ENCODE data around the gene CYP4A22. TPM values are rescaled to one million over a fixed set of nuclear protein-coding genes. Genes with fewer than 3 reads are reported as not detected.
"Not testable (repeated sequence)": the region's sequence is repeated elsewhere in the genome, so short reads cannot be mapped to it uniquely, and the experiment has no call there.

The CYP4A22 gene
- not detected for total RNA-seq (ENCODE audit: unreplicated experiment)
- long read RNA-seq: 0 reads

- no peak within 1 kb of the TSS for H3K4me3 Mint-ChIP-seq (ENCODE audit: unreplicated experiment)
- H3K4me1 Mint-ChIP-seq (ENCODE audit: unreplicated experiment): no peaks in the 10 kb centered on the region
- H3K27ac Mint-ChIP-seq (ENCODE audit: unreplicated experiment): no peak within 1 kb of the TSS
- no peaks in the 10 kb centered on the region for H3K9me3 Mint-ChIP-seq (ENCODE audit: unreplicated experiment)
- H3K36me3 Mint-ChIP-seq (ENCODE audit: low read depth, unreplicated experiment): no peaks in the 10 kb centered on the region
- TF ChIP-seq CTCF (IDR thresholded peaks at IDR 0.05; ENCODE audit: unreplicated experiment): no peak
- peaks cover 4% of the 10 kb centered on the region for H3K27me3 Mint-ChIP-seq (ENCODE audit: unreplicated experiment)
- DNase-seq (ENCODE audit: low spot score): no peak
Observed at GRCh38 chr1:47137198-47137597, at the start of gene CYP4A22. Gene CYP4A22, plus strand, starts transcription at chr1:47137441. Its CDS starts 45 bp downstream, at chr1:47137486.

- not testable (repeated sequence) for H3K4me3 Mint-ChIP-seq (ENCODE audit: unreplicated experiment); H3K4me1 Mint-ChIP-seq (ENCODE audit: unreplicated experiment); H3K9me3 Mint-ChIP-seq (ENCODE audit: unreplicated experiment); H3K27ac Mint-ChIP-seq (ENCODE audit: unreplicated experiment); H3K27me3 Mint-ChIP-seq (ENCODE audit: unreplicated experiment); H3K36me3 Mint-ChIP-seq (ENCODE audit: low read depth, unreplicated experiment)
- peak; percentile 83 for TF ChIP-seq CTCF (IDR thresholded peaks at IDR 0.05; ENCODE audit: unreplicated experiment)
- DNase-seq (ENCODE audit: low spot score): peak; percentile 39
Observed at GRCh38 chr1:47089356-47089755, 47.9 kb upstream of the CYP4A22 start.

GRCh38 chr1:47091476-47091875, 45.8 kb upstream of the CYP4A22 start:
- not testable (repeated sequence) for H3K4me1 Mint-ChIP-seq (ENCODE audit: unreplicated experiment); H3K27ac Mint-ChIP-seq (ENCODE audit: unreplicated experiment); H3K27me3 Mint-ChIP-seq (ENCODE audit: unreplicated experiment); H3K9me3 Mint-ChIP-seq (ENCODE audit: unreplicated experiment); DNase-seq (ENCODE audit: low spot score); H3K36me3 Mint-ChIP-seq (ENCODE audit: low read depth, unreplicated experiment); H3K4me3 Mint-ChIP-seq (ENCODE audit: unreplicated experiment)
- TF ChIP-seq CTCF (IDR thresholded peaks at IDR 0.05; ENCODE audit: unreplicated experiment): peak; percentile 66

GRCh38 chr1:47104816-47105215, 32.4 kb upstream of the CYP4A22 start:
- no peaks in the 10 kb centered on the region for H3K36me3 Mint-ChIP-seq (ENCODE audit: low read depth, unreplicated experiment)
- peaks cover 3% of the 10 kb centered on the region for H3K27me3 Mint-ChIP-seq (ENCODE audit: unreplicated experiment)
- no peak overlapping the region for H3K4me3 Mint-ChIP-seq (ENCODE audit: unreplicated experiment)
- H3K27ac Mint-ChIP-seq (ENCODE audit: unreplicated experiment): no peak overlapping the region
- no peak for DNase-seq (ENCODE audit: low spot score)
- H3K4me1 Mint-ChIP-seq (ENCODE audit: unreplicated experiment): peaks cover 6% of the 10 kb centered on the region
- no peaks in the 10 kb centered on the region for H3K9me3 Mint-ChIP-seq (ENCODE audit: unreplicated experiment)
- no peak for TF ChIP-seq CTCF (IDR thresholded peaks at IDR 0.05; ENCODE audit: unreplicated experiment)

- TF ChIP-seq CTCF (IDR thresholded peaks at IDR 0.05; ENCODE audit: unreplicated experiment): no peak
- H3K4me1 Mint-ChIP-seq (ENCODE audit: unreplicated experiment): no peaks in the 10 kb centered on the region
- H3K36me3 Mint-ChIP-seq (ENCODE audit: low read depth, unreplicated experiment): no peaks in the 10 kb centered on the region
- H3K4me3 Mint-ChIP-seq (ENCODE audit: unreplicated experiment): no peak overlapping the region
- H3K27ac Mint-ChIP-seq (ENCODE audit: unreplicated experiment): no peak overlapping the region
- peaks cover 3% of the 10 kb centered on the region for H3K27me3 Mint-ChIP-seq (ENCODE audit: unreplicated experiment)
- H3K9me3 Mint-ChIP-seq (ENCODE audit: unreplicated experiment): no peaks in the 10 kb centered on the region
- no peak for DNase-seq (ENCODE audit: low spot score)
Observed at GRCh38 chr1:47106792-47107191, 30.4 kb upstream of the CYP4A22 start.

GRCh38 chr1:47107851-47108574, 29.2 kb upstream of the CYP4A22 start:
- not testable (repeated sequence) for H3K4me1 Mint-ChIP-seq (ENCODE audit: unreplicated experiment); H3K9me3 Mint-ChIP-seq (ENCODE audit: unreplicated experiment); H3K27ac Mint-ChIP-seq (ENCODE audit: unreplicated experiment); H3K4me3 Mint-ChIP-seq (ENCODE audit: unreplicated experiment); DNase-seq (ENCODE audit: low spot score); H3K27me3 Mint-ChIP-seq (ENCODE audit: unreplicated experiment); H3K36me3 Mint-ChIP-seq (ENCODE audit: low read depth, unreplicated experiment)

GRCh38 chr1:47109482-47109881, 27.8 kb upstream of the CYP4A22 start:
- not testable (repeated sequence) for DNase-seq (ENCODE audit: low spot score); H3K27ac Mint-ChIP-seq (ENCODE audit: unreplicated experiment); H3K4me3 Mint-ChIP-seq (ENCODE audit: unreplicated experiment); H3K9me3 Mint-ChIP-seq (ENCODE audit: unreplicated experiment); H3K36me3 Mint-ChIP-seq (ENCODE audit: low read depth, unreplicated experiment); H3K4me1 Mint-ChIP-seq (ENCODE audit: unreplicated experiment); H3K27me3 Mint-ChIP-seq (ENCODE audit: unreplicated experiment)

Measured in endothelial cell (in vitro differentiated cells).